Measurements from ENCODE around the gene GAS2L3.
A peak's percentile ranks its signal among the peaks of the same experiment; 100 is the strongest.

GAS2L3 gene

GRCh38 chr12:100661300-100661951 is 87.9 kb downstream of the GAS2L3 start:
- no peak for DNase-seq (ENCODE audit: low spot score)

- DNase-seq (ENCODE audit: low spot score): no peak
Measured at GRCh38 chr12:100666588-100666987, 93.1 kb downstream of the GAS2L3 start.

GRCh38 chr12:100668945-100669536 is 95.6 kb downstream of the GAS2L3 start:
- peak; percentile 59 for DNase-seq (ENCODE audit: low spot score)

- no peak for DNase-seq (ENCODE audit: low spot score)
Measured at GRCh38 chr12:100669922-100670321, 96.4 kb downstream of the GAS2L3 start.

GRCh38 chr12:100671396-100672074 is 98.1 kb downstream of the GAS2L3 start:
- DNase-seq (ENCODE audit: low spot score): no peak

- peak; percentile 37 for DNase-seq (ENCODE audit: low spot score)
Measured at GRCh38 chr12:100672075-100672592, 98.7 kb downstream of the GAS2L3 start.

GRCh38 chr12:100674036-100674888 is 100.8 kb downstream of the GAS2L3 start:
- no peak for DNase-seq (ENCODE audit: low spot score)
